HG03378 (cell line): ENCODE measurements around the gene NR5A1.

ENCODE experiments used
- ATAC-seq: cut with Tn5 transposase; IDR thresholded peaks from one replicate; pipeline ENCODE4 v1.9.1; 2021; ENCODE audit warnings: mild to moderate bottlenecking, moderate library complexity; ENCODE audit not compliant: unreplicated experiment

NR5A1 gene

GRCh38 chr9:124514874-124515273, 7.7 kb upstream of the NR5A1 start:
- no peak for ATAC-seq

DNA sequence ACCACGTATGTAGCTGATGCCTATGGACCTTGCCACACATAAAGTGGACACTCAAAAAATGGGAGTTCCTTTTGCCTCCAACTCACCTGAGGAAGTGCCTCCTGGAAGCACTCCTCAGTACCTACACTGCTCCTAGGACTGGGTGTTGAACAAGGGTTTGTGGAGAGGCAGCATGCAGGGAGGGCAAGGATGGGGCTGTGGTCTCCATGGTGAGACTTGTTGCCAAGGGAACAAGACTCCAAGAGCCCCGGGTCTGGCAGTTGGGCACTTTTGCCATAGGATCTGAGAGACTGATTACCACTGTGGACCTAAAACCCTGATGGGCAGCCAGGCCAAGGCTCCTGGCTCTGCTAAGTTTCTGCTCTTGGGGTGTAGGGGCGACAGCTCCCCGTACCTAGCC, 6.9 kb upstream of the NR5A1 start:
- no peak for ATAC-seq

DNA sequence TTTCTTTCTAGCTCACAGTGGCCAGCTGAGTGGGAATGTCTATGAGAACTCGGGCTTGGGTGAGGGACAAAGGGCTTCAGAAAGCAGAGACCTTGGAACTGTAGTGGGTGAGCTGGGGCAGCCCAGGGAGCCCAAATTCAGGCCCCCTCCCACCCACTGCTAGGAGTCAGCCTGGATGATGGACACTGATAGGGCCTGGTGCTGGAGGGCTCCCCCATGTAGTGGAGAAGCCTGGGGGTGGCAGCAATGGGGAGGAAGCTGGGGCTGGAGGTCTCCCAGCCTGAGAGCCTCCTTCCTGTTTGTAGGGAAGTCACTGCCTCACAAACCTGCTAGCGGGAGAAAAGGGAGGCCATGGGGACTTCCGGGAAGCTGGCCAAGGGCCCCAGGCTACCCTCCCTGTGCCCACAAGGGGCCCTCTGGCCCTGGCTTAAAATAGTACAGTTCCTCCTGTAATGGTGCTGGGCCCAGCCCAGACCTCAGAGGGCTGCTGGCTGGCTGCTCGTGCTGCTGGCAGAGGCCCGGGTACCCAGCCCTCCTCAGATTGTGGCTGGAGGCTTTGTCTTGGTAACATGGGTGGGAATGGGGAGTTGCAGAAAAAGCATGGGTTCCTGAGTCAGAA, 6.3 kb upstream of the NR5A1 start:
- ATAC-seq = no peak

DNA sequence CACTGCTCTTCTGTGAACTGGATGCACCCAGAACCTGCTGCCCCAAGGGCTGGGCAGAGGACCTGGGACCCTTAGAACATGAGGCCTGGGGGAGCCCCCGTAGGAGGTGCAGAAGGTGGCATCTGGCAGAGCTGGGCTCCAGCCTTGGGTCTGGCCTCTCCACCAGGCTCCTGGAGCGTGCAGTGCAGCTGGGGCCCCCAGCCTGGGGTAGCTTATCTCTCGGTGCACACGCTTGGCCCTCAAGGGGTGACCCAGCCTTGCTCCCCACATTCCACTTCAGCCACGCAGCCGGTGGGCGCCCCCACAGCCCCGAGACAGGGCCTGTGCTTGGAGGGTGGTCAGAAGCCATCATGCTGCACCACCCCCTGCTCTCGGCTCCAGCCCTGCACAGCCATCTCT, 5.6 kb upstream of the NR5A1 start:
- ATAC-seq = no peak

DNA sequence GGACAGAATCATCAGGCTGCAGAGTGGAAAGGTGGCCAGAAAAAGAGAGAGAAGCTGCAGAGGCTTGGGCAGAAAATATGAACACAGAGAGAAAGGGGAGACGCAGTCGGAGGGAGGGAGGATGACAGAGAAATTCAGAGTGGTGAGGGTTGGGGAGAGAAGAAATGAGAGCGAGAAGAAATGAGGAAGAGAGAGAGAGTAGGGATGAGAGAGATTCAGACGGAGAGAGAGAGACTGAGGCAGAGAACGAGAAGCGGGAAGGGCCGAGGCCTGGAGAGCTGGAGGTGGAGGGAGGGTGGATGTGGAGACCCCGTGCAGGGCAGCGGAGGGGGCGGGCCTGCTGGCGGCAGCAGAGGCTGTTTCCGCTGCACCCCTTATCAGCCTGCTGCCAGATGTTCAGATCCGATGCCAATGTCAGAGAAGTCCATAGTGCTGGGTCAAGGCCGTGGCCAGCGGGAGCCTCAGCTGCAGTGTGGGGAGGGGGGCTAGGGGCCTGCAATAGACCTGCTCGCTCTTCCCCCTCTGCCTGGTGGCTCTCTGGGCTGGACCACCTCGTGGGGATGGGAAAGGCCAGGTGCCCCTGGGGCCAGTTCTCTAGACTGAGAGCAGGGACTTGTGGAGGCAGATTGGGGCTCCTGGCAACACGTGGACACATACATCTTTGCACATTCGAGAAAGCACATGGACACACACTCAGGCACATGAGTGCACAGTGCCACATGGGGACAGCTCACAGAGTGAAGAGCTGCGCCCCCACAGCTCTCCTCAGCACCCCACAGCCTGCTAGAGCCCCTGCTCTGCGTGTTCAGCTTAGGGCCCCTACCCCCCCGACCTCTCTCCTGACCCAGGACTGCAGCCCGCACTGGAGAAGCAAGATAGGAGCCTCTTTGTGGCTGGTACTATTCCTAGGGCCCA, 4.9 kb upstream of the NR5A1 start:
- ATAC-seq = no peak

DNA sequence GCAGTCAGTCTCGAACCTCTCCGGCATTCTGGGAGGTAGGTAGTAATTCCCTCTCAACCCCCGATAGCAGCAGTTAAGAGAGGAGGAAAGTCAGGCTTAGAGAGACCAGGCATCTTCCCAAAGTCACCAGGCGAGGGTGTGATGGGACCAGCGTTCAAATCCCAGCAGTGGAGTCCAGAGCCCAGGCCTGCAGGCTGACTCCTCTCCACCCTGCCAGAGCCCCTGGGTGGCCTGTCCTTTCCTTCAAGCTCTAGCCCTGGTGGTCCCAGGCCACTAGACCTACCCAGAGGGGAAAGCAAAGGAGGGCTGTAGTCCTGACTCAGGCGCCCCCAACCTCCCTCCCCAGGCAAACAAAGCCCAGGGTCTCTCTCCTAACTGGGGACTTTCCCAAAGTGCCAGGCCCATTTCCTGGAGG, 4.2 kb upstream of the NR5A1 start:
- ATAC-seq = no peak

DNA sequence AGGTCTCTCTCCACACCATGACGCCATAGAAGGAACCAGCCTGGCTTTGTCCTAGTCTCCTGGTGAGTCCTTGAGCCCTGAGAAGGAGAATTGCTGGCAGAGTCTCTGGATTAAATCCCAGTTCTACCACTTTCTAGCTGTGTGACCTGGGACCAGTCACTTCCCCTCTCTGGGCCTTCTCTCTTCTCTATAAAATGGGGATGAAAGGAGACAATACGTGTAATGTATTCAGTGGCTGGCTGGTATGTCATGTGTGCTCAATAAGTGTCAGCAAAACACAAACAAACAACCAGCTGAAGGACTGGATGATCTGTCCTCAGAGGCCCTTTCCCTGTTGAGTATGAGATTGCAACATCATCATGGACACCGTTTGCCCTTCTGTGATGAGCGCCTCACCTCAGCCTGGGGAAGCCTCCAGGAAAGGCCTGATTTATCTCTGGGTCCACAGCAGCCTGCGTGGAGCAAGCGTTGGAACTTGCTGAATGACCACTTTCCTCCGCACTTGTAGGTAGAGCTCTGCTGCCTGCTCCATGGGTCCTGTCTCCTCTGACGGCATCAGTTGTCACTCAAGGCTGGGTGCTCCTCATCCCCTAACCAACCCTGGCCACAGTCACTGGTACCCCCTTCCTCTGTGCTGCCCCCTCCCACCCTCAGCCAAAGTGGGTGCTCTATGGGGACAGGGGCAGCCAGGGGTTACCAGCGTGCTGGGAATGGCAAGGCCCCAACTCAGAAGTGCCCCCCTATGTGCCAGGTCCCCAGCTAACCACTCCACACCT, 3.6 kb upstream of the NR5A1 start:
- no peak for ATAC-seq

- ATAC-seq = no peak
Observed at GRCh38 chr9:124507880-124508423, 753 bp upstream of the NR5A1 start.

GRCh38 chr9:124506433-124506832, 766 bp downstream of the NR5A1 start:
- ATAC-seq = no peak

DNA sequence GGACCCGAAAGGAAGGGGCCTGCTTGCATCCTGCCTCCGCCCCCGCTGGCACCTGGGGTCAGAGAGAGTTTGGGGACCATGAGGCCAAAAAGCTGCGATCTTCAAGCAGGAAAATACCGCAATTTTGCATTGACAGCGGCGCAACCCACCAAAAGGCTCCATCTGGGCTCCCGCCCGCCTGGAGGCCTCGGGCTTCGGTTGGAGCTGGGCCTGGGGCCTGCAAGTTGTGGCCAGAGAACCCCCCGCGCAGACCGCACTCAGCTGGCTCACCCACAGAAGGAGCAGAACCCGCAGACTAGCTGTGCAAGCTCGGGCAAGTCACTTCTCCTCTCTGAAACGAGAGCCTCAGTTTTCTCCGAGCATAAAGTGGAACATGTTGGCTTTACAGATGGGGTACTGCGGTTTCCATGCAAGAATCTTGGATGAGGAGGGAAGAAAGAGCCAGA, 1.3 kb downstream of the NR5A1 start:
- no peak for ATAC-seq

- no peak for ATAC-seq
Observed at GRCh38 chr9:124505006-124505900, 1.9 kb downstream of the NR5A1 start.

- no peak for ATAC-seq
Observed at GRCh38 chr9:124504530-124505005, 2.6 kb downstream of the NR5A1 start.

DNA sequence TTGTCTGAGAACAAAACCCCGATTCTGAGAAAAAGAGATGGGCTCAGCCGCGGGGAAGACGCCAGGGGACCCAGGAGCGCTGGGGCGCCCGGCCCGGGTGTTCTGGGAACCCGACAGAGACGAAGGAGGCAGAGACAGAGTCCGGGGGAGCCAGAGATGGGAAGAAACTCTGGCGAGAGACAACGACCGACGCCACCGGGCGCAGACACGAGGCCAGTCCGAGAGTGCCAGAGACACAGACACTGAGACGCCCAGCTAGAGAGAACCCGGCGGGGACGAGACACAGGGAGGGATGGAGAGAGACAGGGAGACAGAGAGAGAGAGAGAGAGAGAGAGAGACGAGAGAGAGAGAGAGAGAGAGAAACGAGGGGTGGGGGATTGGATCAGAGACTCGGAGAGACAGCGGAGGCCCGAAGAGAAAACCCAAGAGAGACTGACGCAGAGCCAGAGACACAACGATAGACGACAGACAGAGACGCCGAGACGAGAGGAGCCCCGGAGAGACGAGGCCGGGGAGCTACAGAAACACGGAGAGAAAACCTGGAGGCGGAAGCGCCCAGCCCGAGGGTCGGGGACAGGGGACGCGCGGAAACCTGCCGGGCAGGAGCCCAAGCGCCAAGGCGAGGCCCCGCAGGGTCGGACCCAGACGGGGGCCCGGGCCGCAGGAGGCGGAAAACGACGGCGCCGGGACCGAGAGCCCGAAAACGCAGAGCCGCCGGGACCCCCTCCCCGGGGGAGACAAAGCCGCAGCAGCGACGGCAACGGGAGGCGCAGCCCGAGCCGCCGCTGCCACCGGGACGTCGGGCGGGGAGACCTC, 3.3 kb downstream of the NR5A1 start:
- no peak for ATAC-seq

DNA sequence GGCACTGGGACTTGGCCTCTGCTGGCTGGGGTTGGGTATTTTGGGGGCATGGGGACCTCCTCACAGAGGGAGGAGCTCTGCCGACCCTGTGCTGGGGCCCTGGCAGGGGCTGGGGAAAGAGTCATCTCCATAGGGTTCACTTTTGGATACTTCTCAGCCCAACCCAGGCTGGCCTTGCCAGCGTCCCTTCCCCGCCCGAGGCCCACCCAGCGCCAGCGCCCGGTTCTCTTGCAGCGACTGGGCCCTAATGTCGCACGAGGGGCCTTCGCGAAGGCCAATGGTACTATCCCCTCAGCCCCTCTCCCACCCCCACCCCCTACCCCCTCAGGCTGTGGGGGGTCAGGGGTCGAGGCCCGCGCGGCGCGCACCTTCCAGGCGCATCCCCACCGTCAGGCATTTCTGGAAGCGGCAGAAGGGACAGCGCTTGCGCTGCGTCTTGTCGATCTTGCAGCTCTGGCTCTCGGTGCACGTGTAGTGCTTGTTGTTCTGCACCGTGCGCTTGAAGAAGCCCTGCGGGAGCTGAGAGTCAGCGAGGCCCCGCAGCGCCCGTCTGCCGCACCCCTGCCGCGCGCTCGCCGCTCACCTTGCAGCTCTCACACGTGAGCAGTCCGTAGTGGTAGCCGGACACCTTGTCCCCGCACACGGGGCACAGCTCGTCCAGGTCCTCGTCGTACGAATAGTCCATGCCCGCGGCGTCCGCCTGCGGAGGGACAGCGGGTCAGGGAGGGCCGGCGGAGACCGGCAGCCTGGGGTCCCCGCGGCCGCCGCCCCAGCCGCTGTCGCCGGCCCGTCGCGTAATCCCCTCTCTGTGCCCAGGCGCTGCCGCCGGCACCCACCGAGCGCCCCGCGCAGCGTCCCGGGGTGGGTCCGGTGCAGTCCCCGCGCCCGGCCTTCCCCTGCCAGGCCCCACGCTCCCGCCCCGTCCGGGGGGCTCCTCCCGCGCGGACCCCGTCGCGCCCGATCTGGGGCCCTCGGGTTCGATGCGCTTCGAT, 4.2 kb downstream of the NR5A1 start:
- ATAC-seq = no peak

GRCh38 chr9:124501771-124502320, 5.4 kb downstream of the NR5A1 start:
- no peak for ATAC-seq

GRCh38 chr9:124500796-124501611, 6.2 kb downstream of the NR5A1 start:
- no peak for ATAC-seq
